NCI-H1092 treated with DMSO at 0.1 percent for 48 hours (cell line): ENCODE measurements around the gene PSG2.
"Not testable (repeated sequence)": the region's sequence is repeated elsewhere in the genome, so short reads cannot be mapped to it uniquely, and the experiment has no call there.

Experiments used
- DNase-seq: peaks from one replicate; lab custom pipeline; 2025; lab: John Stamatoyannopoulos, UW

Gene PSG2

DNA sequence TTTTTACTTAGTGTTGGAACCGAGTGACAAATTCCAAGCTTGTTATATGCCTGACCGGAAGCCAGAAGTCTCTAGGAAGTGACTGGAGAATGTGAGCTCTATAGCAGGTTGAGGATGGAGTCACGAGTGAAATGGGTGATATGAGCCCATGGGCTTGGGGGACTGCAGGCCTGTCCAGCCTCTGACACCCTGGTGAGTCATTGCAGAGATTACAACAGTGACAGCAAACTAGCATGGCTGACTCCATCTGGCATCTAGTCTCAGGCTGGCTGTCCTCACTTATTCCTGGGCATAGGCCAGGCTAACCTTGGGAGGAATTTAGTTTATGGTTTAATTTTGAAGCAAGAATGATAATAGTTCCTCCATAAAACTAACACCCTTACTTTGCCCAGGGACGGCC is 4.6 kb downstream of the PSG2 start:
- not testable (repeated sequence) for DNase-seq

DNA sequence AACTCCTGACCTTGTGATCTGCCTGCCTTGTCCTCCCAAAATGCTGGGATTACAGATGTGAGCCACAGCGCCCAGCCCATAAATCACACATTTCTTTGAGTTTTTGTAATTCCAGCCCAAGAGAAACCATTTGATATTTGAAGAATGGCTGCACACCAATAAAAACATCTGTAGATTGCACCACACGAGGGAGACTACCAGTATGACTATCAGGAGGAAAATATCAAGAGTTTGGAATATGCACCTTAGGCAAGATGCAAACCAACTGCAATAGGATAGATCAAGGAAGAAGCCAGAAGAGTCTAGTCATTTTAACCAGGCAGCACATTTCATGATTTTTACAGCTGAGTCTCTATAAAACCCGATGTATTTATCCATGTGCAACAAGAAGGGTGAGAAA is 20.1 kb downstream of the PSG2 start:
- DNase-seq: not testable (repeated sequence)

DNA sequence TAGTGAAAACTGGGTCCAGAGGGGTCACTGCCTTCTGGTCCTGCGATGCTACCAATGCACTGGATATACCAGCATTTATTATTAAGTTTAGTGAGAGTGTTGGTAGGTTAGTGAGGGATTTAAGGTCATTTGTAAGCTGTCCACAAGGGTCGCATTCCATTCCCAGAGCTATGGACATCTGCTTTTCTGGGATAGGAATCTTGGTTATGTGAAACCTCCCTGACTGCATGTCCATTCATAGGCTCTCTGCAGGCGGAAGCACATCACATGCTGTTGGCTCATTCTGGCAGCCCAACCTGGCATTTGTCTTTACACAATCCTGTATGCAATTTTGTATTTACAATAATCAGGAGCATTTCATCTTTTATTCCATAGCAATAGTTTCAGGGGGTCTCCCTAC is 21.2 kb downstream of the PSG2 start:
- DNase-seq: not testable (repeated sequence)

DNA sequence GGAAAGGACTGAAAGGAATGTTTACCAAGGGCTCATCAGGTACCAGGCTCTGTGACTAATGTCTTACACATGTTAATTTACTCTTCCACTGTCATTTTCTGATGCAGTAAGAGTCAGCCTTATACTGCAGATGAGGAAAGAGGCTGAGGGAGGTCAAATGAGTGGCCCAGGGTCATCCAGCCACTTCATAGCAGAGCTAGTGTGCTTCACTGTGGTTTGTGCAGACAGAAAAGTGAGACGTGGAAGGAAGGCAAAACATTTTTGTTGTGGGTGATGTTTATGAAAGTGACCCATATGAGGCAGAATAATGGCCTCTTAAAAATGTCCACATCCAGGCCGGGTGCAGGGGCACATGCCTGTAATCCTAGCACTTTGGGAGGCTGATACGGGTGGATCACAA is 22.2 kb downstream of the PSG2 start:
- not testable (repeated sequence) for DNase-seq

DNA sequence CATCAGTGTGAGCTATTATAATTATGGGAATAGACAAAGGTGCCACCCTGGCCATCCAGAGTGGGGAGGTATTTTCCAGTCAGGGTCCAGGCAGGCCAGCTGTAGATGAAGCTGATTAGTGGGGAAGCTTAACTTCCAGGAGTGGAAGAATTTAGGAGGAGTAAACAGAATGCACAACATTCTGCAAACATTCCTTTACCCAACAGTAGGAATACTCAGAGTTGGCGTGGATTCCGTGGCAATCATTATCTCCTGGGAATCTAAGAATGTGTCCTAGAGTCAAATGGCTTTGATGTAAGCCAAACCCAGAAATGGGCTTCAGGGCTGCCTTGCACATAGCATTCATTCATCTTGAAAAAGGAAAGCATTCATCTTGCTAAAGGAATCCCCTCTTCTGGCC is 23.0 kb downstream of the PSG2 start:
- DNase-seq: not testable (repeated sequence)

DNA sequence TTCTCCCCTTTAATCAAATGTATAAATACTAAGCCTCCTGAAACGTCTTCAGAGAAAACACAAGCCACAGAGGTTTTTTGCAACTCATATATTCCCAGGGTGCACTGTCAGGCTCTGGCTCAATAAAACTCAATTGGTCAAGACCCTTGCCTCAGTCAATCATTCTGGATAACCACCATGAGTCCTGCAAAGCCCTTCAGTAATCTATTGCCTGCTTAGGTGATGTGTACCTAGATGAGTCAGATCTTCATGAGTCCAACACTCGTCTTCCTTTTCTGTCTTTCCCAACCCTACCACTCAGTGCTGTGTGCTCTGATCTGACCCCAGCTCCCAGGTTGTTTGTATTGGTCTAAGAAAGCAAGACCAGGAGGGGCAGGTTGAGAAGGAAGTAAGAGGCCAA is 24.1 kb downstream of the PSG2 start:
- DNase-seq: not testable (repeated sequence)

DNA sequence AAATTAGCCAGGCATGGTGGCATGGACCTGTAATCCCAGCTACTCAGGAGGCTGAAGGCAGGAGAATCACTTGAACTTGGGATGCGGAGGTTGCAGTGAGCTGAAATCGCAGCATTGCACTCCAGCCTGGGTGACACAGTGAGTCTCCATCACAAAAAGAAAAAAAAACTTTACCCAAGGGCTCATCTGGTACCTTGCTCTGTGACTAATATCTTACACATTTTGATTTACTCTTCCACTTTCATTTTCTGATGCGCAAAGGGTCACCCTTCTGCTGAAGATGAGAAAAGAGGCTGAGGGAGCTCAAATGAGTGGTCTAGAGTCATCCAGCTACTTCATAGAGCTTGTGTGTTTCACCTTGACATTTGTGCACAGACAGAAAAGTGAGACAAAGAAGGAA is 34.5 kb downstream of the PSG2 start:
- not testable (repeated sequence) for DNase-seq

DNA sequence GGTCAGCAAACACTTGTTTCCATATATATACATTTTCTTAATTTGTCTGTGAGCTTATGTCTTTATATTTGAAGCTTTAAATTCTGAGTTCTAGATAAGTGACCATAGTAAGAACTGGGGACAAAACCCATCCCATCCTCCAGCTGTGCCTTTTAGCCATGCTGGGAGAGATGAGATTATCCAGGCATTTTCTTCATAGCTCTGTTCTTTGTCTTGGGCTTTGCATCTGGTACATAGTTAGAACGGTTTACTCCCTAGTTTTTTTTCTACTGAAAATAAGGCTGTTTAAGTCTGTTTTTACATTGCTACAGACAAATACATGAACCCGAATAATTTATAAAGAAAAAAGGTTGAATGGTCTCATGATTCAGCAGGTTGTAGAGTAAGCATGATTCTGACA is 35.9 kb downstream of the PSG2 start:
- not testable (repeated sequence) for DNase-seq

DNA sequence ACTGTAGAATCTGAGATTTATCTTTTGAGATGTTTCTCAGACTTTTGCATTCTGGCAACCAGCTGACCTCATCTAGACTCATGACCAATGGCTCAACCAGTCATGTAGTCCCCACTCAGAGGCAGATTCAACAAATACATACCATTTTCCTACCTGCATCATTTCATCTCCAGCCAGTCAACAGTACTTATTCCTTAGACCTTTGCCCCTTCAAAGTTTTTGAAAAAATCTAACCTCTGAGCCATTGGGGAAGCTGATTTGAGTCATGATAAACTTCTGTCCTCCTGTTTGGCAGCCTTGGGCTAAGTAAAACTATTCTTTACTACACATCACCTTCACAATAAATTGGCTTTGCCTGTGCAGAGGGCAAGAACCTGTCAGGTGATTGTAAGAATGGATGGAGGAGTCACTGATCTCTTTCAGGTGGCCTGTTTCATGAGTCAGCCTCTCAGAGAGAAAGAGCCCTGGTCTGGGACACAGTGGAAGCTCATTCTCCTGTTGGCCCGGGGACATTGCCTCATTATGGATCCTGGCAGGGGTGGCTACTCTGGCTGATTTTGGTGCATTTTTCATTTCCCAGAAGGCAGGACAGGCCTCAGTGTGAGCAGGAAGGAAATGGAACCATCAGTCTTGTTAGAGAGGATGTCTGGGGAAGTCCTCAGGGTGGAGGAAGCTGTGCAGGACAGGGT is 38.9 kb downstream of the PSG2 start:
- not testable (repeated sequence) for DNase-seq

DNA sequence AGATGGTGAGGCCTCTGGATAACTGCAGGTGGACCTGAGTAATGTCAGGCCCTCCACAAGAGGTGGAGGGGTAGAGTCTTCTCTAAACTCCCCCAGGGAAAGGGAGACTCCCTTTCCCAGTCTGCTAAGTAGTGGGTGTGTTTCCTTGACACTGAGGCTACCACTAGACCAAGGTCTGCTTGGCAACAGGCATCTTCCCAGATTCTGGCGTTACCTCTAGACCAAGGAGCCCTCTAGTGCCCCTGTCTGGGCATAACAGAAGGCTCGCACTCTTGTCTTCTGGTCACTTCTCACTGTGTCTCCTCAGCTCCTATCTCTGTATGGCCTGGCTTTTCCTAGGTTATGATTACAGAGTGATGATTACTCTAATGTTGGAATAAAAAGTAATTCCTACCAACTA is 50.9 kb downstream of the PSG2 start:
- not testable (repeated sequence) for DNase-seq

DNA sequence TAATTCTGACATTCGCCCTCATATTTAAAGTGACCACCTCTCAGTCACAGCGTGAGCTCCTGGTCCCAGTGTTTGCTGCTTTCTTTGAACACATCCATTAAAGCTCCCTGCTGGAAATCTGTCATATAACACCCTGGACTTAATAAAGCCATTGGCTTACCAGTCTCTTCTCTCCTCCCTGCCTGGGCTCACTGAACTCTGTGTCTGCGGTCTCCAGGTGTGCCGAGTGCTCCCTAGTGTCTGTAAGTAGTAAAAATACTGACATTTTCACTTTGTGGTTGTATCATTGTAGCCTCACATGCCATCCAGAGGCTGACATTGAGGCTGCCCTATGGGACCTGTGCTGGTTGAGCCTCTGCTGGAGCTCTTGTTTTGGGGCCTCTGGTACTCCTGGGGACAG is 53.6 kb downstream of the PSG2 start:
- no peak for DNase-seq

DNA sequence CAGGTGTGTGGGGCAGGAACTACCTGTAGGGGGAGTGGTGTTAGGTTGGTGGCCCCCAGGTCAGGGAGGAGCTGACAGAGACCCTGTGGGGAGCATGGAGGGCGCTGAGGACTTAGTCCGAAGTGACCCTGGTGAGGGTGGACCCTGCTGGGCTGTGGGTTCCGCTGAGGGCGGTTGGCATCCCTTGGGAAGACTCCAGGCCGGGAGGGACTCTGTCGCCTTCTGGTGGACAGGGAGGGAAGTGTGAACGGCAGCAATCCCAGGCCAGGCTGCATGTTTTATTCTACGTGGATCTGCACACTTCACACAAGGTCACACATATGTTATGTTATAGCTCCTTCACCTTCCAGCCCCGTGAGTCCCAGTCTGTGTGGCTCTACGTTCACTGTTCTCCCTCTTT is 54.5 kb downstream of the PSG2 start:
- DNase-seq: not testable (repeated sequence)

DNA sequence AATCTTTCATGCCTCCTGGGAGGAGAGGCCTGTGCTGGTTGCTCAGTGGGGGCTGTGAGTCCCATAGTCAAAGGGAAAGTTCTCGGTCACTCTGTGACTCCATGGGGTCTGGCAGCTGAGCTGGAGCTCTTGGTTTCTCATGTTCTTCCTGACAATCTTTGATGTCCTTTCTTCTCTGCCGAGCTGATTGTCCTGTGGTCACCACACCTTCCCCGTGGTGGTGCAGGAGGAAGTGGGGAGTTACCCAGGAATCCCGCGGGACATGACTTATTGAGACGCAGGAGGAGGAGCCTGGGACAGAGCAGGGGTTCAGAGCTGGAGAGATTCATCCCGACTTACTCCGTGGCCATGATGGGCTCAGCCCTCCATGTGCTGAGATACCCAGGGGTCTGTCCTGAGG is 55.4 kb downstream of the PSG2 start:
- DNase-seq: not testable (repeated sequence)

DNA sequence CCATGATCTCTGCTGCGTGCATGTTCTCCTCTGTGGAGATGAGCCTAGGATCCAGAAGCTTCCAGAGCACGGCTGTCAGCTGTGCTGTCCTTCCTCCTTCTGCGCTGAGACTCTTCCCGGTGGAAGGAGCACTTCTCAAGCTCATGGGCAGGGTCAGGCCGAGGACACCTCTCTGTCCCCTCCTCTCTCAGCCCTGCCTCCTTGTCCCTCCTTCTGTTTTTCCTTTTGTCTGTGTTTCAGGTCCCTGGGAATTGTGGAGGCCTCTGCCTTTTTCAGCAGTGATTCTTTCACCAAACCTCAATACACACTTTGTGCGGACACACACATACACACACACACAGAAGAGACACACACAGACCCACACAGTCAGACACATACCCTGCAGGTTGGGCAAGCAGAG is 56.1 kb downstream of the PSG2 start, which contains the start of gene PSG11:
Gene PSG11, minus strand, starts transcription at position 101 of the 400 bp plus-strand sequence. Its CDS starts 97 bp downstream, at position 4.
- not testable (repeated sequence) for DNase-seq

DNA sequence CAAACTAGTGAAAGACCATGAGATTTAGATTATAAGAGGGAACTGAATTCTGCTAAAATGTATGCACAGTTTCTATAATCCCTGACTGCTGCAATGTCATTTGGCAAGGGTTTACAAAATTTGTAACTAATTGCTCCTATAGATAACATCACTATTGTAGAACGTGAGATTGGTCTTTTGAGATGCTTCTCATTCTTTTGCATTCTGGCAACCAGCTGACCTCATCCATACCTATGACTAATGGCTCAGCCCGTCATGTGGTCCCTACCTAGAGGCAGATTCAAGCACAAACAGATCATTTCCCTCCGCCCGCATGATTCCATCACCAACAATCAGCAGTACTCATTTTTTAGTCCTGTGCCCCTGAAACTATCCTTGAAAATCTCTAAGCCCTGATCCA is 60.4 kb downstream of the PSG2 start:
- DNase-seq: not testable (repeated sequence)

DNA sequence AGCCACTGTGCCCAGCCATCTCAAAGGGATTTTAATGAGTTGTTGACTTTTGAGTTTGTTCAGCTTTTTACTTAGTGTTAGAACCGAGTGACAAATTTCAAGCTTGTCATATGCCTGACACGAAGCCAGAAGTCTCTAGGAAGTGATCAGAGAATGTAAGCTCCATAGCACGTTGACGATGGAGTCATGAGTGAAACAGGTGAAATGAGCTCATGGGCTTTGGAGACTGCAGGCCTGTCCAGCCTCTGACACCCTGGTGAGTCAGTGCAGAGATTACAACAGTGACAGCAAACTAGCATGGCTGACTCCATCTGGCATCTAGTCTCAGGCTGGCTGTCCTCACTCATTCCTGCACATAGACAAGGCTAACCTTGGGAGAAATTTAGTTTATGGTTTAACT is 60.9 kb downstream of the PSG2 start:
- DNase-seq: not testable (repeated sequence)

DNA sequence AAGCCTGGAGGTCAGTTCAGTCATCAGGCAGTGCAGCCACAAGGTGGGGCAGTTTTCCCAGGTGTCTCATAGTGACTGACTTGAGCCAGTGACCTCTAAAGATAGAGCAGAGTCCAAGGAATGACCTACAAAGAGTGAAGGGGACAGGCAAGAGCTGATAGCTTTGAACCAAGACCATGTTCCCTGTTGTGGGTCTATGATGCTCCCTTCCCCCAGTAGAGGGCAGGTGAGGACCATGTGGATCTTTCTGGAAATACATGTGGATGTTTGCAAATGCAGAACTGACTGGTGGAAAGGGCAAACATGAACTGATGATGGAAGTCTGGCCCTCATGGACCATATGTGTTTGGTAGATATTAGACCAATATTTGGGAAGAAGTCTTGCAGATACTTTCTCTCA is 62.9 kb downstream of the PSG2 start:
- DNase-seq: not testable (repeated sequence)
